PFSK-1 (cell line): Measurements from ENCODE around the gene TOX2.

Source experiments
- FOXP2 ChIP-seq: optimal IDR thresholded peaks from 2 replicates; pipeline ENCODE3; 2011; ENCODE audit warnings: borderline replicate concordance, control low read depth, inconsistent platforms; ENCODE audit not compliant: insufficient read depth; ENCODE audit errors: extremely low read length, extremely low read depth
- POLR2AphosphoS5 ChIP-seq: IDR thresholded peaks from 2 replicates; pipeline ENCODE4 v1.6.1; 2012; ENCODE audit warnings: low read depth, mild to moderate bottlenecking, control low read depth, low read length, moderate library complexity
- REST ChIP-seq, 2 experiments: IDR thresholded peaks; 2 replicates each; pipeline versions ENCODE4 v1.6.1 to v1.8.0; 2011 to 2012; ENCODE audit warnings: low read depth in 2 of 2, low read length in 2 of 2, control low read depth in 1 of 2, inconsistent platforms in 1 of 2, mild to moderate bottlenecking in 1 of 2, moderate library complexity in 1 of 2; ENCODE audit not compliant: insufficient read depth in 1 of 2
- SIN3A ChIP-seq: IDR thresholded peaks from 2 replicates; pipeline ENCODE4 v1.6.1; 2012; ENCODE audit warnings: mild to moderate bottlenecking, low read length, moderate library complexity, borderline replicate concordance; ENCODE audit not compliant: insufficient read depth
- TAF1 ChIP-seq: IDR thresholded peaks from 2 replicates; pipeline ENCODE4 v1.6.1; 2012; ENCODE audit warnings: low read length, control low read depth, borderline replicate concordance; ENCODE audit not compliant: insufficient read depth

- no peak for TF ChIP-seq POLR2AphosphoS5
- TF ChIP-seq TAF1: no peak
- no peak for TF ChIP-seq REST (IDR thresholded peaks at IDR 0.05; ENCODE audit: insufficient read depth in 1 of 2, low read depth in 2 of 2, low read length in 2 of 2)
- TF ChIP-seq SIN3A: no peak
- TF ChIP-seq FOXP2: no peak
Observed at GRCh38 chr20:43954704-43955061, 40.0 kb downstream of the TOX2 start.
